H1 (cell line): ENCODE results near the gene RAP1B. TPM values are rescaled to one million over a fixed set of nuclear protein-coding genes. Genes with fewer than 3 reads are reported as not detected.

ENCODE experiments used
- BACH1 ChIP-seq: IDR thresholded peaks from 2 replicates; pipeline ENCODE4 v1.6.1; 2012; ENCODE audit warnings: low read length, improper control_type of control experiment
- CEBPB ChIP-seq: IDR thresholded peaks from 2 replicates; pipeline ENCODE4 v1.6.1; 2012; ENCODE audit warnings: low read depth, low read length
- RBBP5 ChIP-seq: IDR thresholded peaks from 2 replicates; pipeline ENCODE4 v1.7.1; 2012; ENCODE audit warnings: low read depth, mild to moderate bottlenecking, inconsistent platforms, low read length, moderate library complexity, borderline replicate concordance
- RXRA ChIP-seq: IDR thresholded peaks from 2 replicates; pipeline ENCODE4 v1.6.1; 2011; ENCODE audit warnings: low read depth, mild to moderate bottlenecking, low read length, moderate library complexity; ENCODE audit not compliant: insufficient read depth
- SAP30 ChIP-seq: fragments of 300-600 bp; sonication (generic); IDR thresholded peaks from 2 replicates; pipeline ENCODE4 v1.7.1; 2012; ENCODE audit warnings: low read length, moderate library complexity, mild to moderate bottlenecking, inconsistent platforms; ENCODE audit not compliant: insufficient read depth, insufficient replicate concordance
- USF2 ChIP-seq: IDR thresholded peaks from 2 replicates; pipeline ENCODE4 v1.6.1; 2011; ENCODE audit warnings: low read length, improper control_type of control experiment
- polyA plus RNA-seq, 7 experiments: library from polyadenylated mRNA; depleted of rRNA in 3 of 7; stranded (reverse) in 5 of 7; unstranded in 2 of 7; fragments of >200 nt in 5 of 7; fragments of 200-250 nt in 2 of 7; gene quantifications; 1 replicate in 5 of 7; 2 replicates in 1 of 7; 4 replicates in 1 of 7; pipeline versions ENCODE4 v1.2.1 to v1.2.3, GENCODE V29; 2011 to 2013; ENCODE audit warnings: missing spikeins in 2 of 7, mixed read lengths in 2 of 7
- total RNA-seq: library from RNA; stranded (reverse); fragmentation: NEBNext Ultra II Directional; extraction: Animal tissue kit (Norgen Biotek cat#: 25700); gene quantifications from 2 replicates; pipeline ENCODE4 v1.2.1, GENCODE V29; 2021

The RAP1B gene
- total and polyA plus RNA-seq, 2 of the 8 experiments (the other 6 are each of a cell fraction or from before 2014, with no cell fraction given), result 61.4 to 112 TPM

- TF ChIP-seq SAP30 (no peak), CEBPB (no peak), RXRA (no peak), USF2 (no peak), BACH1 (no peak), RBBP5 (no peak)
These were observed 35.8 kb downstream of the RAP1B start (continued) for GRCh38 chr12:68646484-68646883.
